CD4-positive, alpha-beta T cell treated with Interleukin-15 for 4 hours (primary cell): ENCODE results near the gene WDR31.
"Not testable (repeated sequence)": the region's sequence is repeated elsewhere in the genome, so short reads cannot be mapped to it uniquely, and the experiment has no call there.

ENCODE experiments used
- DNase-seq: peaks from one replicate; pipeline ENCODE4 v3.0.0-alpha.2; 2020; ENCODE audit warnings: low spot score

WDR31 gene

DNA sequence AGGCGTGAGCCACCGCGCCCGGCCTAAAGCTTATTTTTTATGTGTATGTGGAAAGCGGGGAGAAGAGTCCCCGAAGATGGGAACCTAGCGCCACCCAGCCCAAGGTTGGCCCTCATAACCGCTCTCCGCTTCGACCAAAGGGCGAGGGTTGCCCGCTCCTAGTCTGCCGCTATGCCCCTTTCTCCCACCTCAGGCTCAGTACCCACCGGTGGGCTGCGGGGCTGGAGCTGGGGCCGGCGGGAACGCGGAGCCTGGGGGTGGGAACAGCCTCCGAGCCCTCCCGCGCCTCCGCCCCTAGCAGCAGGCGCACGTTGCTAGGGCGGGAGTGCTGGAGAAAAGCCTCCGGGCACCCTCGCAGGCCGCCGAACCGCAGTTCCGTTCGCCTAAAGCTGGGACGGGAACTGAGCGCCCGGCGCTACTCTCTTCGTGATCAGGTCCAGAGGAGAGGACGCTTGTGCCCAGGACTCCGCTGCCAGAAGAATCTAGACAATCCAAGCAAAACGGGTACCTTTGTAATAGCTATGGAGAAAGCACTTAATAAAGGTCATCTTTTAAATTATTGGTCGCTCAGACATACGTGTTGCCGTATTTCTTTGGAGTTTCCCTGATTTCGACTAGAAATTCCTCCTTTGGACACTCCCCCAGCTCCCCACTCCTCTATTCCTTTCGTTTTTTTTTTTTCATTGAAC lies at the start of gene WDR31:
Gene WDR31, minus strand, starts transcription at position 265 of the 689 bp plus-strand sequence. CDS start 8,253 bp downstream, outside the sequence.
- peak; percentile 81 for DNase-seq

DNA sequence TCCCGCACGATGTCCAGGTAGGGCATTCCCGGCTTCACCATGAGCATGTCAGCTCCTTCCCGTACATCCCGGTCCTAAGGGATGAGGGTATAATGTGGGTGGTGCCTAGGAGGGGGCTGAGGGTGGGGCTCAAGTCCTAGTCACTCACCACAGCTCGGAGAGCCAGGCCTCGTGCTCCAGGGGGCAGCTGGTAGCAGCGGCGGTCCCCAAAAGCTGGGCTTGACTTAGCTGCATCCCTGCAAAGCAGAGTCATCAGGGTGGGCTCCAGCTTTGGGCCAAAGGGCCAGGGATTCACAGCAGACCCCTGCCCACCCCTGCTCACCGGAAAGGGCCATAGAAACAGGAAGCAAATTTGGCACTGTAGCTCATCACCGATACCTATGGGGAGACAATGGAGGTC lies 49.4 kb upstream of the WDR31 start:
- no peak for DNase-seq

DNA sequence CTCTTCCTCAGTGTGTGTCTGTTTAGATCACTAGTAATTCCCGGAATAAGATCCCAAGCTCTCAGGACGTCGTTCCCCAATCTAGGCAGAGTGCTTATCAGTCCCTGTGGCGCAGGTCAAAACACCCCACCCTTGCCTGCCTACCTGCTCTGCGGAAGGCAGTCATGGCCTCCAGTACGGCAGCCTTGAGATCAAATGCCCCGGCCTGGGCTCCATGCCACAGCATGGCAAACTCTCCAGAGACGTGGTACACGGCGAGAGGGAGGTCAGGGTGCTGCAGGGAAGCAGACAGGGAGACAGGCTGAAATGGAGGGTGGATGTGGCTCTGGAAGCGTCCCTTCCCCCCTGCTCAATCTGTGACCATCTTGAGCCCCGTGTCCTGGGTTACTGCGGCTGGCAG lies 48.8 kb upstream of the WDR31 start:
- no peak for DNase-seq

DNA sequence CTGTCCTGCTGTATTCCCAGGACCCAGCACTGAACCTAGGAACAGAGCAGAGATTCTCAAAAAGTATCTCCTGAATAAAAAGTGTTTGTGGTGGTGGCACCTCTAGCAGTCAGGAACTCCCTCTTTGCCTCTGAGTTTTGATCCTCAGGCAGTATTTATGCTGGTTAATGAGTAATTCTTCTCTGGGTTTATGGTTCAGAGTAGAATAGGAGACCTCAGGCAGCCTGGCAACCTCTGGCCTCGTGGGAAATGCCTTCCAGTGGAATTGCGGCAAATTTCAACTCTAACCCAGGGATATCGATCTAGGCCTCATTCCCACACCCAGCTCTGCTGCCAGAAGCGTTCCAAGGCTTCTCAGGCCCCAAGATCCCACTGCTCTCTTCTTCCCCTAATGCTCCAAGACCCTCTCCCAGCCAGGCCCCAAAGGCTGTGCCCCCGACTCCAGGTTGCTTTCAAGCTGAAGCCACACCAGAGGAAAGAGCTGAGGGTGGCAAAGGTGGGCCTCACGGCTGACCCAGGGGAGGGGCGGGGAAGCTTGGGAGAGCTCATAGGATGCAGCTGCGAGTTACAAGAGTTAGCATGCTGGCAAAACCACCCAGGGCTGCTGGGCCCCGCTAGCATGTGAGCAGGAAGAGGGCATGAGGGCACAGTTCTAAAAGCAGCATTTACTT lies 47.6 kb upstream of the WDR31 start:
- DNase-seq, result no peak

DNA sequence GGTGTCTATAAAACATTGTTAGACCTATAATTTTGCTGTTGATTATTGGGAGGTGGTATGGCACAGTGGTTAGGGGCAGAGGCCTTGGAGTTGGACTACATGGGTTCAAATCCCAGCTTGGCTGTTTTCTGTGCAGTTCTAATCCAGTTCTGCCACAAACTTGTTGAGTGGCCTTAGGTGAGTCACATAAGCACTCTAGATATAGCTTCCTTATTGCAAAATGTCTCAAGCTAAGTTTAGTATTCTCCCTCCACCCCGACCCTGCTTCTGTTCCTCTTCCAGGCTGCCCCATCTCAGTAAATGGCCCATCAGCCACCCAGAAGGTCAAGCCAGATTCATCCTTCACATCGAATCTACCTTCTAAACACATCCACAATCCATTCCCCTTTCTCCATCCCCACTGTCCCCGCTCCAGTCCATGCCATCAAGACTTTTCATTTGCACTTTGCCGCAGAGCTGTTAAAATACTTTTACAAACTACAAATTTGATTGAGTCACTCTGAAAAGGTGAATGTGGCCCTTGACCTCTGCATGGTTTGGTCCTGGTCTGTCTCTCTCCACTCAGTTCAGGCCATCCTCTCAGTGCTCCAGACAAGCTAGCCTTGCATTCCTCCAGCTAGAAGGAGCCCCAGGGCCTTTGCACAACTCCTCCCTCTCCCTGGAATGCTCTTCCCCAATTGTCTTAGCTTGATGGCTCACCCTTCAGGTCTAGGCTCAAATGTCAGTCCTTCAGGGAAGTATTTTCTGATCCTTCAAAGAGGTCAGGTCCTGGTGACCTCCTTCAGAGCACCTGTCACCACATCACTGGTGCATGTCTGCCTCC lies 46.7 kb upstream of the WDR31 start:
- DNase-seq, result no peak

DNA sequence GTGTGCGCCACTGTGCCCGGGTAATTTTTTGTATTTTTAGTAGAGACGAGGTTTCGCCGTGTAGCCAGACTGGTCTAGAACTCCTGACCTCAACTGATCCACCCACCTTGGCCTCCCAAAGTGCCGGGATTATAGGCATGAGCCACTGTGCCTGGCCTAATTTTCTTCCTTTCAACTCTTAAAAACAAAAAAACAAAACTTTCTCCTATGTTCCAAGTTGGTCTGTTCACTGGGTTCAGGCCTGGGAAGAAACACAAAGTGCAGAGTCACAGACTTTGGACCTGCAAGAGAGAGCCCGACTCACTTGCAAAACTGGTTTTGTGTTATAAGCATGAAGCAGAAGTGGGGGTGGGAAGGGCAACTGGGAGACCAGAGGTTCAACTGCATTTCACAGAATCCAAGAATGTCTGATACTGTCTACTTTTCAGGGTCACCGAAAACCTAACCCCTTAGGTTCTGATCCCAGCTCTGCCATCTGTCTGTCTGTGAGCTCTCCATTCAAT lies 41.9 kb upstream of the WDR31 start:
- DNase-seq, result no peak

DNA sequence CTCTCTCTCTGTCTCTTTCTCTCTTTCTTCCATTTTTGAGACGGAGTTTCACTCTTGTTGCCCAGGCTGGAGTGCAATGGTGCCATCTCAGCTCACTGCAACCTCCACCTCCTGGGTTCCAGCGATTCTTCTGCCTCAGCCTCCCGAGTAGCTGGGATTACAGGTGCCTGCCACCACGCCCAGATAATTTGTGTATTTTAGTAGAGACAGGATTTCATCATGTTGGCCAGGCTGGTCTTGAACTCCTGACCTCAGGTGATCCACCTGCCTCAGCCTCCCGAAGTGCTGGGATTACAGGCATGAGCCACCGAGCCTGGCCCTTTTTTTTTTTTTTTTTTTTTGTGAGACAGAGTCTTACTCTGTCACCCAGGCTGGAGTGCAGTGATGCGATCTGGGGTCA lies 41.4 kb upstream of the WDR31 start:
- not testable (repeated sequence) for DNase-seq

DNA sequence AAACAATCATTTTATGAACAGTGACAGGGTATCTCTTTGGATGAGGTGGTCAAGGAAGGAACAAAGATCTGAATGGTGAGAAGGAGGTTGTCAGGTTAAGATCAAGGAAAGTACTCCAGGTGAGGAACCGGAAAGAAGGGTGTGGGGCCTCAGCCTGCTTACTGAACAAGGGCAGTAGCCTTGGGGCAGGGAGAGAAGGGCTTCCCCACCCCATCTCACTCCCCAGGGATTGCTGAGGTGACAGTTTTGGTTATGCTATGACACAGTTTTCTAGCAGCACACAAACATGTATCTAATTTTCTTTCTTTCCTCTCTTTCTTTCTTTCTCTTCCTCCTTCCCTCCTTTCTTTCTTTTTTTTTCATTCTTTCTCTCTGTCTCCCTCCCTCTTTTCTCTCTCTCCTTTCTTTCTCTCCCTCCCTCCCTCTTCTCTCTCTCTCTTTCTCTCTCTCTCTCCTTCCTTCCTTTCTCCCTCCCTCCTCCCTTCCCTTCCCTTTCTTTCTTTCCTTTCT lies 40.8 kb upstream of the WDR31 start:
- no peak for DNase-seq

DNA sequence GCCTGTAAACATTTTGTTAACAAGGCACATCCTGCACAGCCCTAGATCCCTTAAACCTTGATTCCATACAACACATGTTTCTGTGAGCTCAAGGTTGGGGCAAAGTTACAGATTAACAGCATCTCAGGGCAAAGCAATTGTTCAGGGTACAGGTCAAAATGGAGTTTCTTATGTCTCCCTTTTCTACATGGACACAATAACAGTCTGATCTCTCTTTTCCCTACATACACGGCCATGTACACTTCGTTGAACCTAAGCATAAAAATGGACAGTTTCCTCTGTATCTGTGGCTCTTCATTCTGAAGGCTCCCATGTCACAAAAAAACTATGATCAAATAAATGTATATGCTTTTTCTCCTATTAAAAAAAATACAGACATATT lies 39.7 kb upstream of the WDR31 start:
- not testable (repeated sequence) for DNase-seq

DNA sequence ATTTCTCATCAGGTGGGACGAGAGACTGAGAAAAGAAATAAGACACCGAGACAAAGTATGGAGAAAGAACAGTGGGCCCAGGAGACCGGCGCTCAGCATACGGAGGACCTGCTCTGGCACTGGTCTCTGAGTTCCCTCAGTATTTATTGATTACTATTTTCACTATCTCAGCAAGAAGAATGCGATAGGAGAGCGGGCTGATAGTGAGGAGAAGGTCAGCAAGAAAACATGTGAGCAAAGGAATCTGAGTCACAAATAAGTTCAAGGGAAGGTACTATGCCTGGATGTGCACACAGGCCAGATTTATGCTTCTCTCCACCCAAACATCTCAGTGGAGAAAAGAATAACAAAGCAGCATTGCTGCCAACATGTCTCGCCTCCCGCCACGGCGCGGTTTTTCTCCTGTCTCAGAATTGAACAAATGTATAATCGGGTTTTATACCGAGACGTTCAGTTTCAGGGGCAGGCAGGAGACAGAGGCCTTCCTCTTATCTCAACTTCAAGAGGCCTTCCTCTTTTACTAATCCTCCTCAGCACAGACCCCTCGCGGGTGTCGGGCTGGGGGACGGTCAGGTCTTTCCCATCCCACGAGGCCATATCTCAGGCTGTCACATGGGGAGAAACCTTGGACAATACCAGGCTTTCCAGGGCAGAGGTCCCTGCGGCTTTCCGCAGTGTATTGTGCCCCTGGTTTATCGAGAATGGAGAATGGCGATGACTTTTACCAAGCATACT lies 39.2 kb upstream of the WDR31 start:
- DNase-seq, result not testable (repeated sequence)

DNA sequence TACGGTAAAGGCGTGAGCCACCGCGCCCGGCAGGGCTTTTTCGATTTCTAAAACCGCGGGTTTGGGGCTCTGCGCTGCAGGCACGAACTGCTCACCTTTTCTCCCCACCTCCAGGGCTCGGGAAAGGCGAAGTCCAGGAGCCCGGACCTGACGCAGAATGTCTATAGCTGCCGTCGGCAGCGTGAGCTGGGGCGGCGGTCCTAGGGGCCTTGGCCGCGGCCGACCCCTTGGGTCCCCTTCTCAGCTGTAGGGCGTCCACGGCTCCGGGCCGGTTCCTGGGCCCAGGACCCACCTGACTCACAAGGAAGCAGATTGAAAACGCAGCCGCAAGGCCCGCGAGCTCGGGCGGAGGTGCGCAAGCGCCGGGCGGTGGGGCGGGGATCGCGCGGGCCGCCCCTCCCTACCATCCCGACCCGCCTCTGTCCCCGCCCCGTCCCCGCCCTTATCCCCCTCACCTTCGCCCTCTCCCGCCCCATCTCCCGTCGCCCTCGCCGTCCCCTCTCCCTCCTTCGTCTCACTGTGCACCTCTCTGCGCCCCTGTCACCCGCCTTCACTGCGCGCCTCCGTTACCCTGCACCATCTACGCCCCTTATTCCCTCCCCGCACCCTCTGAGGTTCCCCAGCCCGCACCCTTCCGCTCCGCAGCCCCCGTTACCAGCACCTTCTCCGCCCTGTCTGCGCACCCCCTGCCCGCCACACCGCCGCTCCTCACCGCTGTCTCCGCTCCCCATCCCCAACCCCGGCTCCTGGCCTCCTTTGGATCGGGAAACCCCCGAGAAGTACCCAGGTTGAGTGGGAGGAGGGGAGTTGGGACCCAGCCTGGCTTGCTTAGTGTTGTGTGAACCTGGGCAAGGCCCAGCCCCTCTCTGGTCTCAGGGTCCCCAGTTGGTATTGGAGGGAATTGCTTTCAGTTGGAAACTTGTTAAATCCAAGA lies 36.8 kb upstream of the WDR31 start, which contains the start of gene HDHD3:
Gene HDHD3, minus strand, starts transcription at position 353 of the 934 bp plus-strand sequence. CDS start 2,632 bp downstream, outside the sequence.
- DNase-seq, result peak; percentile 84

DNA sequence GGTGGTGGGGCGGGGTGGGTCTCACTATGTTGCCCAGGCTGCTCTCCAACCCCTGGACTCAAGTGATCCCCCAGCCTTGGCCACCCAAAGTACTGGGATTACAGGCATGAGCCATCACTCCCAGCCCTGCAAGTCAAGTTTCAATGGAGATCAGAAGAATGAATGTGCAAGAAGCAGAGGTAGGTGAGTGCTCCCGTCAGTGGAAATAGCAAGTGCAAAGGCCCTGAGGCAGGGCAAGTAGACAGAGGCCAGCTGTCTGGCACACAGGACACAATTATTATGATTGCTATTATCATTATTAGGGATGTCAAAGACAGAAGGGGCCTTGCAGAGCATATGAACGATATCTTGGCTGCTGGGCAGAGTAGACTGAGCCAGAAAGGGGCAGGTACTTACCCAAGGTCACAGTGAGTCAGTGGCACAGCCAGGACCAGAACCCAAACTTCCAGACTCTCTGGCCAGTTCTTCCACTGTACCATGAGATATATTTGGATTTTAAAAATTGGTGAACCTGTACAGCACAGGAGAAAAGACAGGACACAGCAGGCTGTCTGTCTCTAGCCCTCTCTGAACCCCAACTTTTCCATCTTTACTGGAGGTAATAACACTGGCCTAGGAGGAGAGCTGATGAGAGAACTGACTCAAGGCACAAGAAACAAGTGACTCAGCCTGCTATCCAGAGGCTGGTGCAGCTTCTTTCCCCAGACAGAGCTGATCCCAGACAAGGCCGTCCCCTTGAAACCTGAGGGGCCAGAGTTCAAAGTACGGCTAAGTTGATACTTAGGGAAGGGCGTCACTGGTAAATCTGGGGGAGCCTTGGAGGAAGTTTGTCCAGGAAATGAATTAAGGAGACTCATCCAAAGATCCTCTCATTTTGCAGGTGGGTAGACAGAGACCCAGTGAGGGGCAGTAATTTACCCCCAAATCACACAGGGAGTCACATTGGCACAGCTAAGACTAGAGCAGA lies 35.3 kb upstream of the WDR31 start:
- DNase-seq, result no peak

DNA sequence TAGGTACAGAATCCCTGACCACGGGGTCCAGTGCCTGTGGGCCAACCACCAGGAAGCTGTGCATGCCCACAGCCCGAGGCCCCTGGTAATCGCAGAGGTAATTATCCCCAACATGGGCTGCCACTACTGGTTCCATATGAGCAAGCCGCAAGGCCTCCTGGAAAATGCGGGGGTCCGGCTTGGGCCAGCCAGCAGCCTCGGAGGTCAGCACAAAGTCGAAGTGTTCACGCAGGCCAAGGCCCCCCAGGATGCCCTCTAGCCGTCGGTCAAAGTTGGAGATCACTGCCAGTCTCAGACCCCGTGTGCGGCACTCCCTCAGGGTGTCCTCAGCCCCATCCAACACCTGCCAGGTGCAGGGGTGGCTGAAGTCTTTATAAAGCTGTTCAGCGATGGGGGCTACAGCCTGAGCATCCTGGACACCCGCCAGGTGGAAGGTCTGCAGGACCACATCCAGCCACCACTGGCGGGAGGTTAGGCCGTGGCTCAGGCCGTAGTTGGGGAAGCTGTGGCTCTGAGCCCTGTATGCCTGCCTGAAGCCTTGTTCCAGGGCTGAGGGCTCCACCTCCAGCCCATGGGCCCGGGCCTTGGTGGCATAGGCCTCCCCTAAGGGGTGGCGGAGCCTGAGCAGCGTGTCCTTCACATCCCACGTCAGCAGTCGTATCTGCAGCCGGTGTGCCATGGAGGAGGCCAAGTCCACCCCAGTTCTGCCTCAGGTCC lies 33.8 kb upstream of the WDR31 start:
- no peak for DNase-seq

DNA sequence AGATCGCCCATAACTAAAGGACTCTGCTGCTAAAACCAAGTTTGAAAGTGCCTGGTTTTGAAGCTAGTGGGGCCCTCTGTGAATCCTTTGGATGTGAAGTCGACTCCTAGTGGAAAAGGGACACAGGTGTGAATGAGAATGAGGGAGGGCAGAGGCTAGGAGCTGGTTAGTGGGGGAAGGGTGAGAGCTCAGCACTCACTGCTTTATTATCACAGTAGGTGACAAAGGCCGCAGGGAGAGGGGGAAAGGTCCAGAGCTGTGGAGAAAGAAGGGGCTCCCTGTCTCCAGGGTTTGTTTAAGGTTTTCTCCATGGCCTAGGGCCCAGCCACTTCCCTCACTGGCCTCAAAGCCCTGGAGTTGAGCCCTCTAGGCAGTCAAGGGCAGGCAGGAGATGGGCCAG lies 33.2 kb upstream of the WDR31 start:
- DNase-seq, result no peak

DNA sequence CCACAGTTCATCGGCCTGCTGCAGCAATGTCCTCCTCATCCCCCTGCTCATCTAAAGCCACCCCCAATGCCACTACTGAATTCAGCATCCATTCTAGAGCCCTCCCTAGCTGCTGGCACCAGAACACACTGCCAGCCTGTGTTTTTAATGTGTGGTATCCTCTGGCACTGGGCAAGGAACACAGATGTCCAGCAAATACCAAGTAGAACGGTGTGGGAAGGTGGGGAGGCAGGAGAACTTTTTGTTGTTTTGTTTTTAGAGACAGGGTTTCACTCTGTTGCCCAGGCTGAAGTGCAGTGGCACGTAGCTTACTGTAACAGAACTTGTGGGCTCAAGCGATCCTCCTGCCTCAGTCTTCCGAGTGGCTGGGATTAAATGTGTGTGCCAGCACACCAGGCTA lies 32.0 kb upstream of the WDR31 start:
- DNase-seq, result no peak

DNA sequence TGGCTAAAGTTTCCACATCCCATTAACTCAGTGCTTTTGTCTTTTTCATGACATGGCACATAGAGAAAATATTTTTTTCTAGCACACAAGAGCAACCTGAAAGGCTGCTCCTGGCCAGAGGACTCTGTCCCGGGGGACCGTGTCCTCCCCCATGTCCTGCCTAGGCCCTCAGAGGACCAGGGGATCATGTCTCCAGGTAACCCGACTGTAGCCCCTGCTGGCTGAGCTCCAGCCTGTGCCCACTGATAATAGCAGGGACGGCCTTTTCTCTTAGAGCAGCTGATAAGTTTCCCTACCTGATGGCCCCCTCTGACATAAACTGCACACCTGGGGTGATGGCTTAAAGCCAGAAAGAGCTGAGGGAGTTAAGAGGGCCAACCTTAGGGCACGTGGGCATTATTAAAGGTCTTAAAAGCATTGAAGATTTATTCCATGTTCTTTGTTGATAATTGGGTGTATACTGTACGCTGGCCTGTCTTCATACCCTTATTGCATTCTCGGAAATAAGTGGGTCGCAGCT lies 30.8 kb upstream of the WDR31 start:
- DNase-seq, result no peak

DNA sequence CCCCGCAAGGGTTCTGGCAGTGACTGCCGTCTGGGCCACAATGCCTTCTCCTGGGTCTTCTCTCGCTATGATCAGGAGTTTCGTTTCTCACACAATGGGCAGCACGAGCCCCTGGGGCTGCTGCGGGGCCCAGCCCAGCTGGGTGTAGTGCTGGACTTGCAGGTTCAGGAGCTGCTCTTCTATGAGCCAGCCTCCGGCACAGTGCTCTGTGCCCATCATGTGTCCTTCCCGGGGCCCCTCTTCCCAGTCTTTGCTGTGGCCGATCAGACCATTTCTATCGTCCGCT lies 29.7 kb upstream of the WDR31 start:
- DNase-seq, result no peak

DNA sequence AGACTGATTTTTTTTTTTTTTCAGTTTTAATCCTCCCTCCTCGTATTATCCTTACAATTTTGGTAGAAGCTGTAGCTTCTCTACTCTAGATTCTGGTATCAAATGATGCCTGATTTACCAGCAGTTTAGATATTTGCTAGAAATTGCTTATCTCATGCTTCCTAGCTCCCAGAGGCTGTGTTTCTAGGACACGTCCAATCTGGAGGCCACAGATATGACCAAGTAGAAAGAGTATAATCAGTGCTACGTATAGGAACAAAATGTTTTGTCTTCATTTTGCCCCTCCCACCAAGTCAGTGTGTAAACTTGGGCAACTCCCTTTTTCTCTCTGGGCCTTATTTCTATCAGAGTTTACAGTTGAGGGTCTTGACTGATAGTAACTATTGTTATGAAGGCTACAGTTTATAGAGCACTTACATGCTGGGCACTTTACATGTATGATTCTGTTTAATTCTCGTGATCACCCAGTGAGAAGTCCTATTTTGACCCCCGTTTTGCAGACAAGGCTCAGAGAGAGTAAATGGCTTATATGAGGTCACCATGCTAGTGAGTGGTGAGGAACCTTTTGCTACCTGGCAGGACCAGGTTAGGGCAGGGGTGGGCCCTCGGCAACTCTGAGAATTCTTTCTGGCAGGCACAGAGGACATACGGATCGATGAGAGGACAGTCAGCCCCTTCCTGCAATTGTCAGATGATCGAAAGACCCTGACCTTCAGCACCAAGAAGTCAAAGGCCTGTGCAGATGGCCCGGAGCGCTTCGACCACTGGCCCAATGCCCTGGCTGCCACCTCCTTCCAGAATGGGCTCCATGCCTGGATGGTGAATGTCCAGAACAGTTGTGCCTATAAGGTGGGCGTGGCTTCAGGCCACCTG lies 29.1 kb upstream of the WDR31 start:
- DNase-seq, result no peak
